Measurements from ENCODE around the gene DNAAF5. TPM values are rescaled to one million over a fixed set of nuclear protein-coding genes. Genes with fewer than 3 reads are reported as not detected.

DNAAF5 gene
- total and polyA plus RNA-seq, 9 of the 15 experiments (the other 6 are each of a cell fraction or from before 2014, with no cell fraction given): 3.1 to 69.7 (median 19.1) TPM

DNA sequence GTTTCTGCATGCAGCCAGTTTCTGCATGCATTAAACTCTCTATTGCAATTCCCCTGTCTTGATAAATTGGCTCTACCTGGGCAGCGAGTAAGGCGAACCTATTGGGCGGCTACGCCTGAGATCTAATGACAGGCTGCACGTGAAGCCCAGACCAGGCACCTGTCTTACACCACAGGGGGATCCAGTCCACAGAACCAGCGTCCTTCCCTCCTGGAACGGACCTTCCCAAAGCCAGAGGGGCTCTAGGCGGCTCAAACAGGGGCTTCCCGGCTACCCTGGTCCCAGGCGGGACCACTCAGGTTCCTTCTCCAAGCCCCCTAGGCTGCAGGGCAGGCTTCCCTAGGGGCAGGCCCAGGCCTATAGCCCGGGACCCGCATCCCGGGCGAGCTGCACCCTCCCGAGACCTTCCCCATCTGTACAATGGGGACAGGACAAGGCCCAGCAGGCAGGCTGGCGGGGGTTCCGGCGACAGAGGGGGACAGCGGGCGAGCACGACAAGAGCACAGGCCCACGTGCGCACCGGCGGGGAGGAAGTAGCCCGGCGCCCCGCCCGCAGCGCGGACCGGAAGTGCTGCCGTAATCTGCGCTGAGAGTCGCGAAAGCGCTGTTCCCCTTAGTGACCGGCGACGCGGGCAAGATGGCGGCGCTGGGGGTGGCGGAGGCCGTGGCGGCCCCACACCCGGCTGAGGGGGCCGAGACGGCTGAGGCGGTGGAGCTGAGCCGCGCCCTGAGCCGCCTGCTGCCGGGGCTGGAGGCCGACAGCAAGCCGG is at the start of gene DNAAF5 (continued):
- TF ChIP-seq, protein P1, sequence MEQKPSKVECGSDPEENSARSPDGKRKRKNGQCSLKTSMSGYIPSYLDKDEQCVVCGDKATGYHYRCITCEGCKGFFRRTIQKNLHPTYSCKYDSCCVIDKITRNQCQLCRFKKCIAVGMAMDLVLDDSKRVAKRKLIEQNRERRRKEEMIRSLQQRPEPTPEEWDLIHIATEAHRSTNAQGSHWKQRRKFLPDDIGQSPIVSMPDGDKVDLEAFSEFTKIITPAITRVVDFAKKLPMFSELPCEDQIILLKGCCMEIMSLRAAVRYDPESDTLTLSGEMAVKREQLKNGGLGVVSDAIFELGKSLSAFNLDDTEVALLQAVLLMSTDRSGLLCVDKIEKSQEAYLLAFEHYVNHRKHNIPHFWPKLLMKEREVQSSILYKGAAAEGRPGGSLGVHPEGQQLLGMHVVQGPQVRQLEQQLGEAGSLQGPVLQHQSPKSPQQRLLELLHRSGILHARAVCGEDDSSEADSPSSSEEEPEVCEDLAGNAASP (IDR thresholded peaks at IDR 0.05): no peak
- TF ChIP-seq XRCC3 (IDR thresholded peaks at IDR 0.05) (no peak), CREB1 (IDR thresholded peaks at IDR 0.05) (no peak; the same call in 1 of the 2 replicates), CREB1 (CRISPR knock-in tag; IDR thresholded peaks at IDR 0.05) (peak; percentile 65), ZKSCAN1 (IDR thresholded peaks at IDR 0.05; ENCODE audit: low read depth, low read length) (0 out of 2 replicates have a peak, but pooled peaks have one; percentile 20), POLR3A (IDR thresholded peaks at IDR 0.05; ENCODE audit: borderline replicate concordance, extremely low read depth, insufficient read depth, insufficient read length) (no peak), ZNF512 (tag; IDR thresholded peaks at IDR 0.05) (no peak), ZNF695 (CRISPR knock-in tag; IDR thresholded peaks at IDR 0.05) (no peak), GTF2E2 (tag; IDR thresholded peaks at IDR 0.05) (no peak), BRCA1 (IDR thresholded peaks at IDR 0.05) (no peak), BRCA1 (CRISPR knock-in tag; IDR thresholded peaks at IDR 0.05) (no peak), ARHGAP35 (IDR thresholded peaks at IDR 0.05; ENCODE audit: partially characterized antibody) (no peak), NFE2 (IDR thresholded peaks at IDR 0.05; ENCODE audit: low read depth) (0 out of 2 replicates have a peak, but pooled peaks have one; percentile 14), KHSRP (IDR thresholded peaks at IDR 0.05) (no peak), ZNF436 (CRISPR knock-in tag; IDR thresholded peaks at IDR 0.05) (no peak), ESRRA (IDR thresholded peaks at IDR 0.05; ENCODE audit: borderline replicate concordance, low read depth) (peak; percentile 17; the same call in 1 of the 2 replicates), TRIM24 (IDR thresholded peaks at IDR 0.05) (0 out of 4 replicates have a peak, but pooled peaks of 1 of the 2 experiments have one; percentile 8), ZBTB8A (IDR thresholded peaks at IDR 0.05; ENCODE audit: partially characterized antibody) (no peak), ATF7 (IDR thresholded peaks at IDR 0.05) (peak; percentile 62; the same call in 1 of the 2 replicates), MEIS2 (IDR thresholded peaks at IDR 0.05; ENCODE audit: partially characterized antibody) (no peak), SLC30A9 (CRISPR knock-in tag; IDR thresholded peaks at IDR 0.05) (no peak), SMARCC2 (IDR thresholded peaks at IDR 0.05; ENCODE audit: low read depth) (no peak), PTTG1 (tag; IDR thresholded peaks at IDR 0.05; ENCODE audit: low read depth) (no peak)
- TF ChIP-seq, protein P2, sequence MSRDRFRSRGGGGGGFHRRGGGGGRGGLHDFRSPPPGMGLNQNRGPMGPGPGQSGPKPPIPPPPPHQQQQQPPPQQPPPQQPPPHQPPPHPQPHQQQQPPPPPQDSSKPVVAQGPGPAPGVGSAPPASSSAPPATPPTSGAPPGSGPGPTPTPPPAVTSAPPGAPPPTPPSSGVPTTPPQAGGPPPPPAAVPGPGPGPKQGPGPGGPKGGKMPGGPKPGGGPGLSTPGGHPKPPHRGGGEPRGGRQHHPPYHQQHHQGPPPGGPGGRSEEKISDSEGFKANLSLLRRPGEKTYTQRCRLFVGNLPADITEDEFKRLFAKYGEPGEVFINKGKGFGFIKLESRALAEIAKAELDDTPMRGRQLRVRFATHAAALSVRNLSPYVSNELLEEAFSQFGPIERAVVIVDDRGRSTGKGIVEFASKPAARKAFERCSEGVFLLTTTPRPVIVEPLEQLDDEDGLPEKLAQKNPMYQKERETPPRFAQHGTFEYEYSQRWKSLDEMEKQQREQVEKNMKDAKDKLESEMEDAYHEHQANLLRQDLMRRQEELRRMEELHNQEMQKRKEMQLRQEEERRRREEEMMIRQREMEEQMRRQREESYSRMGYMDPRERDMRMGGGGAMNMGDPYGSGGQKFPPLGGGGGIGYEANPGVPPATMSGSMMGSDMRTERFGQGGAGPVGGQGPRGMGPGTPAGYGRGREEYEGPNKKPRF (IDR thresholded peaks at IDR 0.05; ENCODE audit: low read depth, low read length): no peak

Measured in K562 (cell line).